BLaER1 treated with 17β-estradiol and CSF1 and Interleukin-3, amounts not matched to agents 10 nM and 100 nM (cell line): ENCODE results near the gene C16orf74.

Experiments used
- H3K27ac ChIP-seq, 11 experiments: shearing (Covaris generic); formaldehyde crosslinking; 2 replicates each; pipeline ENCODE4 v1.8.1; 2022
- H3K27me3 ChIP-seq, 11 experiments: shearing (Covaris generic); formaldehyde crosslinking; 2 replicates each; pipeline ENCODE4 v1.8.1; 2022
- H3K36me3 ChIP-seq, 11 experiments: shearing (Covaris generic); formaldehyde crosslinking; 2 replicates each; pipeline ENCODE4 v1.8.1; 2022
- H3K4me1 ChIP-seq, 10 experiments: shearing (Covaris generic); formaldehyde crosslinking; 2 replicates each; pipeline ENCODE4 v1.8.1; 2022
- H3K4me2 ChIP-seq, 11 experiments: shearing (Covaris generic); formaldehyde crosslinking; 2 replicates each; pipeline ENCODE4 v1.8.1; 2022
- H3K4me3 ChIP-seq, 10 experiments: shearing (Covaris generic); formaldehyde crosslinking; 2 replicates each; pipeline ENCODE4 v1.8.1; 2022
- H3K9ac ChIP-seq, 11 experiments: shearing (Covaris generic); formaldehyde crosslinking; 2 replicates each; pipeline ENCODE4 v1.8.1; 2022
- H3K9me3 ChIP-seq, 11 experiments: shearing (Covaris generic); formaldehyde crosslinking; replicated peaks in 1 of 11; 2 replicates each; pipeline ENCODE4 v1.8.1; 2022
- H4K20me1 ChIP-seq, 11 experiments: shearing (Covaris generic); formaldehyde crosslinking; 2 replicates each; pipeline ENCODE4 v1.8.1; 2022
- Cebpa-rat ChIP-seq, 11 experiments: shearing (Covaris generic); IDR thresholded peaks; 2 replicates each; pipeline ENCODE4 v1.8.1; 2022

Gene C16orf74

DNA sequence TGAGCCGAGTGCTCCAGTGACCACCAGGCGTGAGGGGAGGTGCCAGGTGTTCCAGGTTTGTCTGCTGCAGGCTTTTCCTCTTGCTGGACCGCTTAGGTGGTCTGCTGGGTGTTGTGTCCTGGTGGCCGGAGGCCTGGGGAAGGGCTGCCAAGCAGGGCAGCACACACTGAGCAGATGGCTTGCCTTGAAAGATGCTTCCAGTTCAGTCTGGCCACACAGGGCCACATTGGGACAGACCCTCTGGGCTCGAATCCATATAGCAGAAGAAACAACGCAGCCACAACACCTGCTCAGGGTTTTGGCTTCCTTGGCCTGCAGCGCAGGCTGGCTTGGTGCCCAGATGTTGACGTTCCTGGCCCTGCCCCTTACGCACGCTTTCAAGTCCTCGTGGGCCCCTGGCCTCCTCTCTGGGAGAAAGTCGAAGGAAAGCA is 87.0 kb downstream of the C16orf74 start:
- H3K4me3 ChIP-seq: no peak overlapping the region
- H3K27me3 ChIP-seq: no peaks in the 10 kb centered on the region
- no peaks in the 10 kb centered on the region for H3K9me3 ChIP-seq
- peaks cover 5 to 87% (median 56%) of the 10 kb centered on the region in 11 experiments; a peak in 20 of 22 replicates for H4K20me1 ChIP-seq
- H3K4me1 ChIP-seq: no peaks in the 10 kb centered on the region
- no peak overlapping the region for H3K27ac ChIP-seq
- no peak overlapping the region for H3K9ac ChIP-seq
- no peak for TF ChIP-seq Cebpa-rat (IDR thresholded peaks at IDR 0.05)
- no peak overlapping the region for H3K4me2 ChIP-seq
- H3K36me3 ChIP-seq: peaks cover 92 to 100% (median 98%) of the 10 kb centered on the region in 11 experiments

DNA sequence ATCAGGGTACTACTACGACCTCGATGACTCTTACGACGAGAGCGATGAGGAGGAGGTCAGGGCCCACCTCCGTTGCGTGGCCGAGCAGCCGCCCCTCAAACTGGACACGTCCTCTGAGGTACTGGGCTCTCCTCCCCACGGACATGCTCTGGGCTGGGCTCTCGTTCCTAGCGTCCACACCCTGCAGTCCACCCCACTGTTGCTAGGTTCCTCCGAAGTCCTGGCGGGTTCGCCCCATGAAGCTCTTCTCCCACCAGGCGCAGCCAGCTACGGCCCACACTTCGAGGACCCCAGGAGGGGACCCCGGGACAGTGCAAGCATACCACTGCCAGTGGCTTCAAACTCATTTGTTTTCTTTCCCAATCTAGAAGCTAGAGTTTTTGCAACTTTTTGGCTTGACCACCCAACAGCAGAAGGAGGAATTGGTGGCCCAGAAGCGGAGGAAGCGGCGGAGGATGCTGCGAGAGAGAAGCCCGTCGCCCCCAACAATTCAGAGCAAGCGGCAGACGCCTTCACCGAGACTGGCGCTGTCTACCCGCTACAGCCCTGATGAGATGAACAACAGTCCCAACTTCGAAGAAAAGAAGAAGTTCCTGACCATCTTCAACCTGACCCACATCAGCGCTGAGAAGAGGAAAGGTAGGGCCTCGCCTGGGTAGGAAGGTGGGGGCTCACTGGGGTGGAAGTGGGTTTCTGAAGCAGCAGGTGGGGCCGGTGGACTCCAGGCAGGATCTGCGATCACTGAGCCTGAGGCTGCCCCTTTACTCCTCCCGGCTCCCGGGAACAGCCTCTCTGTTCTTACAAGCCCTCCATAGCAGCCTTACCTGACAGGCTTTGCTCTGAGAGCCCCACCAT is 87.7 kb downstream of the C16orf74 start:
- Histone ChIP-seq H3K27ac (no peak overlapping the region), H3K36me3 (peaks cover 93 to 100% (median 98%) of the 10 kb centered on the region in 11 experiments), H3K4me2 (no peak overlapping the region), H3K27me3 (no peaks in the 10 kb centered on the region), H3K4me3 (no peak overlapping the region), H4K20me1 (peaks cover 7 to 88% (median 59%) of the 10 kb centered on the region in 11 experiments; a peak in 20 of 22 replicates), H3K4me1 (no peaks in the 10 kb centered on the region), H3K9me3 (no peaks in the 10 kb centered on the region), H3K9ac (peak overlapping the region in 1 of 11 experiments; percentile 5; a peak in 1 of 22 replicates)
- no peak for TF ChIP-seq Cebpa-rat (IDR thresholded peaks at IDR 0.05)

DNA sequence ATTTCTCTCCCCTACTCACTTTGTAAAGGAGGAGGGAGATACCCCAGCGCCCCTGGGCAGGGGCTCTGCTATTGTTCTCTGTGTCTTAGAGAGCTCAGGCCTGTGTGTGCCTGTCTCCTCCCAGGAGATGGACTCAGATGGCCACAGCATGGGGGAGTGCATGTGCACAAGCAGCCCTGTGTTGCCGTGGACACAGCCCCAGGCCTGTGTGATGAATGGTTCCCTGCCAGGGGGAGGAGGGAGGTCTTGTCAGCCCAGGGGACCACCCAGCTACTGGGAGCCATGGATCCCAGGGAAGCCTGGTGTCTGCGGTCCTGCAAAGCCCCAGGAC is 88.4 kb downstream of the C16orf74 start:
- H3K9ac ChIP-seq: peak overlapping the region in 1 of 11 experiments; percentile 5; a peak in 1 of 22 replicates
- H3K27me3 ChIP-seq: no peaks in the 10 kb centered on the region
- H4K20me1 ChIP-seq: peaks cover 10 to 89% (median 58%) of the 10 kb centered on the region in 11 experiments; a peak in 20 of 22 replicates
- no peak for TF ChIP-seq Cebpa-rat (IDR thresholded peaks at IDR 0.05)
- peaks cover 93 to 100% (median 98%) of the 10 kb centered on the region in 11 experiments for H3K36me3 ChIP-seq
- H3K4me2 ChIP-seq: no peak overlapping the region
- H3K27ac ChIP-seq: no peak overlapping the region
- H3K9me3 ChIP-seq: no peaks in the 10 kb centered on the region
- H3K4me3 ChIP-seq: no peak overlapping the region
- no peaks in the 10 kb centered on the region for H3K4me1 ChIP-seq

GRCh38 chr16:85661740-85662481 is 89.0 kb downstream of the C16orf74 start:
- H4K20me1 ChIP-seq: peaks cover 10 to 90% (median 59%) of the 10 kb centered on the region in 11 experiments; a peak in 20 of 22 replicates
- TF ChIP-seq Cebpa-rat (IDR thresholded peaks at IDR 0.05): no peak

GRCh38 chr16:85660843-85661739 is 89.8 kb downstream of the C16orf74 start:
- peaks cover 10 to 94% (median 67%) of the 10 kb centered on the region in 11 experiments; a peak in 20 of 22 replicates for H4K20me1 ChIP-seq
- H3K27ac ChIP-seq: no peak overlapping the region; a peak in 1 of 22 replicates
- peak overlapping the region in 1 of 11 experiments; percentile 8; a peak in 1 of 22 replicates for H3K9ac ChIP-seq
- H3K4me3 ChIP-seq: no peak overlapping the region
- no peak for TF ChIP-seq Cebpa-rat (IDR thresholded peaks at IDR 0.05)
- no peaks in the 10 kb centered on the region for H3K27me3 ChIP-seq
- no peak overlapping the region for H3K4me2 ChIP-seq
- H3K4me1 ChIP-seq: no peaks in the 10 kb centered on the region
- no peaks in the 10 kb centered on the region for H3K9me3 ChIP-seq
- peaks cover 93 to 100% (median 98%) of the 10 kb centered on the region in 11 experiments for H3K36me3 ChIP-seq

More at GRCh38 chr16:85661740-85662481, 89.0 kb downstream of the C16orf74 start:
- no peaks in the 10 kb centered on the region for H3K27me3 ChIP-seq
- H3K4me3 ChIP-seq: no peak overlapping the region
- no peak overlapping the region; a peak in 1 of 22 replicates for H3K27ac ChIP-seq
- H3K4me2 ChIP-seq: no peak overlapping the region
- no peaks in the 10 kb centered on the region for H3K4me1 ChIP-seq
- peak overlapping the region in 2 of 11 experiments; percentile 5 to 8; a peak in 2 of 22 replicates for H3K9ac ChIP-seq
- H3K36me3 ChIP-seq: peaks cover 93 to 100% (median 98%) of the 10 kb centered on the region in 11 experiments
- H3K9me3 ChIP-seq: no peaks in the 10 kb centered on the region

GRCh38 chr16:85659805-85660511 is 90.9 kb downstream of the C16orf74 start:
- no peak overlapping the region for H3K9ac ChIP-seq
- no peak overlapping the region for H3K27ac ChIP-seq
- no peaks in the 10 kb centered on the region for H3K4me1 ChIP-seq
- H3K4me2 ChIP-seq: no peak overlapping the region
- peaks cover 14 to 98% (median 65%) of the 10 kb centered on the region in 11 experiments; a peak in 21 of 22 replicates for H4K20me1 ChIP-seq
- peaks cover 90 to 100% (median 98%) of the 10 kb centered on the region in 11 experiments for H3K36me3 ChIP-seq
- no peak for TF ChIP-seq Cebpa-rat (IDR thresholded peaks at IDR 0.05)
- no peaks in the 10 kb centered on the region for H3K9me3 ChIP-seq
- no peak overlapping the region for H3K4me3 ChIP-seq
- H3K27me3 ChIP-seq: no peaks in the 10 kb centered on the region

GRCh38 chr16:85659336-85659735 is 91.6 kb downstream of the C16orf74 start:
- no peaks in the 10 kb centered on the region for H3K9me3 ChIP-seq
- H3K4me2 ChIP-seq: no peak overlapping the region
- peaks cover 90 to 100% (median 98%) of the 10 kb centered on the region in 11 experiments for H3K36me3 ChIP-seq
- no peak overlapping the region for H3K27ac ChIP-seq
- TF ChIP-seq Cebpa-rat (IDR thresholded peaks at IDR 0.05): no peak
- peaks cover 19 to 98% (median 69%) of the 10 kb centered on the region in 11 experiments; a peak in 21 of 22 replicates for H4K20me1 ChIP-seq
- H3K27me3 ChIP-seq: no peaks in the 10 kb centered on the region
- no peaks in the 10 kb centered on the region for H3K4me1 ChIP-seq
- H3K9ac ChIP-seq: peak overlapping the region in 2 of 11 experiments; percentile 20 to 35; a peak in 4 of 22 replicates
- H3K4me3 ChIP-seq: no peak overlapping the region
